ENCODE results near the gene NEU4. TPM values are rescaled to one million over a fixed set of nuclear protein-coding genes. Genes with fewer than 3 reads are reported as not detected.
"Not testable (repeated sequence)": the region's sequence is repeated elsewhere in the genome, so short reads cannot be mapped to it uniquely, and the experiment has no call there.

NEU4 gene
- polyA plus RNA-seq, 1 donor from 2014 or later, result not detected

DNA sequence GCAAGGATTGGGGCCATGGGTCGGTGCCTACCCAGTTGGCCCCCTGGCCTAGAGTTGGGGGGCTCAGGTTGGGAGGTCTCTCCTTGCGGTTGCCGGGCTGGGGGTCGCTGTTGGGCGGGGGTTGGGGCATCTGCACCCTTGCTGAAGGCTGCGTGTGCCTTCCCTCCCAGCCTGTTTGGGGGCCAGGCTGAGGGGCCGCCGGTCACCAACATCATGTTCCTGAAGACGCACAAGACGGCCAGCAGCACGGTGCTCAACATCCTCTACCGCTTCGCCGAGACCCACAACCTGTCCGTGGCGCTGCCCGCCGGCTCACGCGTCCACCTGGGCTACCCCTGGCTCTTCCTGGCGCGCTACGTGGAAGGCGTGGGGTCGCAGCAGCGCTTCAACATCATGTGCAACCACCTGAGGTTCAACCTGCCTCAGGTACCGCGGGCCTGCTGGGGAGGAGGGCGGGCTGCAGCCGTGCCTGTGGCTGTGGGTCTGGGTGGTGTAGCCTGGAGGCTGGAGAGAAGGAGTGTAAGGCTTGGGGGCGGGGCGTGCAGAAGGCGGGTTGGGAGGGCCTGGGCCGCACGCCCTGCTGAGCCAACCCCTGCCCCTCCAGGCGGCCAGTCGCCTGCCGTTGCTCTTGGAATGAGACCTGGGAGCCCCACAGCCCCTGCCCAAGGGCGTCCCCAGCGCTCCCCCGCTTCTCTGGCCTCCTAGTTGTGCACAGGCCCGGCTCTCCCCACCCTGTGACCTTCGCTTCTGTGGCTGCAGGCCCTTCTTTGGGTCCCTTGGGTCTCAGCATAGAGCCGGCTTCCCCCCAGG, 7.2 kb upstream of the NEU4 start:
- Mint-ChIP-seq H3K4me1 (peaks cover 0 to 5% (median 3%) of the 10 kb centered on the region in 3 donors), H3K27ac (no peak overlapping the region), H3K36me3 (no peaks in the 10 kb centered on the region), H3K27me3 (peaks cover 7% of the 10 kb centered on the region), H3K4me3 (peak overlapping the region in 1 of 4 donors; percentile 57), H3K9me3 (no peaks in the 10 kb centered on the region)

DNA sequence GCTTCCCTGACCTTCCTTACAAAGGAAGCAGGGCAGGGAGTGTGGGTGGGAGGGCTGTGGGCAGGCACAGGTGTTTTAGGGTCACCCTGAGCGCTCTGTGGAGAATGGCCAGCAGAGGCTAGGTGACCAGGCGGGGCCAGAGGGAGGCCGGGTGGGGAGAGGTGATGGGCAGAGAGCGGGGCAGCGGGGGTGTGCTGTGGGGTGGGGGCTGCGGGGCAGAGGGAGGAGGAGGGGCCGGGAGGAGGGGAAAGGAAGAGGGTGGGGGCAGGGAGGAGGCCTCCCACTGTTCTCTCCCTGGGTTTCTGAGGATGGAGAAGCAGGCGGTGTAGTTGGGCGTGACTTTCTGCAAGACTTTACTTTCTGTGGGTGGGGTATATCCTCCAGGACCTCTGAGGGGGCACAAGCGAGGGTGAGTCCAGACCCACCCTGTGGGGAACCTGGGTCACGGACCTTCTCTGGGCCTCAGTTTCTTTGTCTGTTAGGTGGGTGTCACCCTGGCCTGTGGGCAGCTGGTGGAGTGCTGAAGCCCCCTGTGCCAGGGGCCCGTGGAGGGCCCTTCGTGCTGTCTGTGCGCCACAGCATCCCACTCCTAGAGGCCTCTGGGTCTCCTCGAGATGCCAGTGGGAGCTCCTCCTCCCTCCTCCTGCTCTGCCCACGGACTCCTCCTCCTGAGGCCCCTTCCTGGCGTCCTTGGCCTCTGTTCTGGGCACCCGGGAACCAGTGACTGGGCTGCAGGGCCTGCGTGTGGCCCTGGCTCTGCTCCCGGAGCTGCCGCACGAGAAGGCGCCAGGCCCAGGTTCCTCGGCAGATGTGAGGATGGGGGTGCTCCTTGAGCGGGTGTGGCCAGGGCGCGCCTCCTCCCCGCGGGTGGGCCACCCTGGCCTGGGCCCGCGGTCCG, 6.3 kb upstream of the NEU4 start:
- peaks cover 0 to 5% (median 3%) of the 10 kb centered on the region in 3 donors for H3K4me1 Mint-ChIP-seq
- peaks cover 7% of the 10 kb centered on the region for H3K27me3 Mint-ChIP-seq
- H3K27ac Mint-ChIP-seq, result no peak overlapping the region
- H3K36me3 Mint-ChIP-seq, result no peaks in the 10 kb centered on the region
- H3K4me3 Mint-ChIP-seq, result peak overlapping the region in 1 of 4 donors; percentile 75
- H3K9me3 Mint-ChIP-seq, result no peaks in the 10 kb centered on the region

DNA sequence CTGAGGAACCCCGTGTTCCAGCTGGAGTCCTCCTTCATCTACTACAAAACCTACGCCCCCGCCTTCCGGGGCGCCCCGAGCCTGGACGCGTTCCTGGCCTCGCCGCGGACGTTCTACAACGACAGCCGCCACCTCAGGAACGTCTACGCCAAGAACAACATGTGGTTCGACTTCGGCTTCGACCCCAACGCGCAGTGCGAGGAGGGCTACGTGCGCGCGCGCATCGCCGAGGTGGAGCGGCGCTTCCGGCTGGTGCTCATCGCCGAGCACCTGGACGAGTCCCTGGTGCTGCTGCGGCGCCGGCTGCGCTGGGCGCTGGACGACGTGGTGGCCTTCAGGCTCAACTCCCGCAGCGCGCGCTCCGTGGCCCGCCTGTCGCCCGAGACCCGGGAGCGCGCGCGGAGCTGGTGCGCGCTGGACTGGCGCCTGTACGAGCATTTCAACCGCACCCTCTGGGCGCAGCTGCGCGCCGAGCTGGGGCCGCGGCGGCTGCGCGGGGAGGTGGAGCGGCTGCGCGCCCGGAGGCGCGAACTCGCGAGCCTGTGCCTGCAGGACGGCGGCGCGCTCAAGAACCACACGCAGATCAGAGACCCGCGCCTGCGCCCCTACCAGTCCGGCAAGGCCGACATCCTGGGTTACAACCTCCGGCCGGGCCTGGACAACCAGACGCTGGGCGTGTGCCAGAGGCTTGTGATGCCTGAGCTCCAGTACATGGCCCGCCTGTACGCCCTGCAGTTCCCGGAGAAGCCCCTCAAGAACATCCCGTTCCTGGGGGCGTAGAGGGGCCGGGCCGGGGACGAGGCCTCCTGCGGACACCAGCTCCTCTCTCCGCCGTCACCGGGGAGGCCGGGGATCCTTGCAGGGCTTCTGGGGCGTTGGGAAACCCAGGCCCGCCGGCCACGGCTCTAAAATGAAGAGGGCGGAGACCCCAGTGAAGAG, 5.3 kb upstream of the NEU4 start:
- H3K4me3 Mint-ChIP-seq, result peak overlapping the region in 3 of 4 donors; percentile 72 to 84 (median 84)
- no peaks in the 10 kb centered on the region for H3K36me3 Mint-ChIP-seq
- H3K9me3 Mint-ChIP-seq, result no peaks in the 10 kb centered on the region
- H3K27me3 Mint-ChIP-seq, result peaks cover 7% of the 10 kb centered on the region
- peak overlapping the region in 1 of 3 donors; percentile 74 for H3K27ac Mint-ChIP-seq
- peaks cover 3 to 7% (median 5%) of the 10 kb centered on the region in 3 donors for H3K4me1 Mint-ChIP-seq

DNA sequence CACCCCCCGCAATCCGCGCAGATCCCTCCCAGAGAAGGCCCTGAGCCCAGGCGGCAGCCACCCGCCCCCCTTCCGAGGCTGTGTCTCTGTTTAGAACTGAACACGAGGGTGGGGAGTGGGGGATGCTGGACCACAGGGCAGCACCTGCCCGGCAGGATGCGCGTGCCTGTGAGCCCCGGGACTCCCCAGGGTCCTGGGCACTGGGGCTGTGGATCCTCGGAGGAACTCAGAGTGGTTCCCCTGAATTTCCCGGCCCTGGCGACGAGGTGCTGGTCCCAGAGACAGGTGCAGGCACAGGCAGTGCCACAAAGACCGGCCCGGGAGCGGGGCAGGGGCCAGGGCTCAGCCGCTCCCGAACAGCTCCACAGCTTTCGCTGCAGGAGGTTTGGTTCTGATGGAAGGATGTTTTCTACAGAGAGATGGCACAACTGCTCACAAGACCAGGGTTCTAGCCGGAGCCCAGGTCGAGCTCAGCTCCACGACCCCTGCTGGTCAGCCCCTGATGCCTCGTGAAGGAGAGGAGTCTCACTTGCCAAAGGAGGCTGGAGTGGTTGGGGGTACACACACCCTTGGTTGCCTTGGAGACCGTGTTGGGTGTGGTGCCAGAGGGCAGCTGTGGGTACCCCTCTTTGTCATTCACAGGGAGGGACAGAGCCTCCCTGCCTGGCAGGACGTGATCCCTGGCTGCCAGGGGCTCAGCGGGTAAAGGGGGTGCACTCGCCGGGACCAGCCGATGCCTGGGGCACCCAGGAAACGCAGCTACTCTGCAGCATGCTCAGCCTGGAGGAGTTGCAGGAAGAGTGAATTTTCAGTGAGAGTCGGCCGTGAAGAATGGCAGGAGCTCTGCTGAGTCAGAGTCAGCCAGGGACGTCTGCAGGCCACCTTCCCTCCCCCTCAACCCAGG, 4.4 kb upstream of the NEU4 start:
- Mint-ChIP-seq H3K9me3 (no peaks in the 10 kb centered on the region), H3K4me3 (peak overlapping the region; percentile 55 to 84 (median 71)), H3K36me3 (no peaks in the 10 kb centered on the region), H3K27ac (peak overlapping the region in 1 of 3 donors; percentile 74), H3K27me3 (peaks cover 9% of the 10 kb centered on the region), H3K4me1 (peaks cover 3 to 7% (median 5%) of the 10 kb centered on the region in 3 donors)

DNA sequence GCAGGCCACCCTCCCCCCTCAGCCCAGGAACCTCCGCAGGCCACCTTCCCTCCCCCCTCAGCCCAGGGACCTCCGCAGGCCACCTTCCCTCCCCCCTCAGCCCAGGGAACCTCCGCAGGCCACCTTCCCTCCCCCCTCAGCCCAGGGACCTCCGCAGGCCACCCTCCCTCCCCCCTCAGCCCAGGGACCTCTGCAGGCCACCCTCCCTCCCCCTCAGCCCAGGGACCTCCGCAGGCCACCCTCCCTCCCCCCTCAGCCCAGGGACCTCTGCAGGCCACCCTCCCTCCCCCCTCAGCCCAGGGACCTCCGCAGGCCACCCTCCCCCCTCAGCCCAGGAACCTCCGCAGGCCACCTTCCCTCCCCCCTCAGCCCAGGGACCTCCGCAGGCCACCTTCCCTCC, 2.8 kb upstream of the NEU4 start:
- not testable (repeated sequence) for H3K9me3 Mint-ChIP-seq, H3K27me3 Mint-ChIP-seq, H3K36me3 Mint-ChIP-seq, H3K4me1 Mint-ChIP-seq, H3K4me3 Mint-ChIP-seq, H3K27ac Mint-ChIP-seq

DNA sequence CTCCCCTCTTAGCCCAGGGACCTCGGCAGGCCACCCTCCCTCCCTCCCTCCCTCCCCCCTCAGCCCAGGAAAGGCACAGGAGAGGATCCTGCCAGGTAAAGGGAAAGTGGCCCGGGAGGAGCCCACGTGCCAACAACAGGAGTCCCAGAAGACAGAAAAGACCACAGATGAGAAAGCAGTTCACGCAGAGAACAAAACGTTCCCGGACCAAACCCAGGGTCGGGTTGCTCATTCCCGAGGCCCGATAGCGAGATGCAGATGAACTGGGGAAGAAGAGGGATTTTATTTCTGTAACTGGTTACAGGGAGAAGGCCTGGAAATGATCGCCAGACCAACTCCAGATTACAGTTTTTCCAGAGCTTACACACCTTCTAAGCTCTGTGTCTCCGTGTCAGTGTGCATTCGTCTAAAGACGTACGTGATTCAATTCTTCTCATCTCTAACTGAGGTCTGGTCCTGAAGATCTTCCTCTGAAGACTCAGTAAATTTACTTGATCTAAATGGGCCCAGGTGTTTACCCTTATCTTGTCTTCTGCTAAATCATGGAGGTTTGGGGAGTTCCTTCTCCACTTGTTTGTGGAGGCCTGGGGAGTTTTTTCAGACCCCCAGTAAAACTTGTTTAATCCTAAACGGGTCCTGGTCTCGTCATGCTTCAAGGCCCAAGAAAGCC, 807 bp upstream of the NEU4 start:
- Mint-ChIP-seq H3K4me1 (peaks cover 3 to 7% (median 5%) of the 10 kb centered on the region in 3 donors), H3K36me3 (no peaks in the 10 kb centered on the region), H3K27ac (no peak overlapping the region), H3K4me3 (no peak overlapping the region), H3K27me3 (peaks cover 9% of the 10 kb centered on the region), H3K9me3 (no peaks in the 10 kb centered on the region)

DNA sequence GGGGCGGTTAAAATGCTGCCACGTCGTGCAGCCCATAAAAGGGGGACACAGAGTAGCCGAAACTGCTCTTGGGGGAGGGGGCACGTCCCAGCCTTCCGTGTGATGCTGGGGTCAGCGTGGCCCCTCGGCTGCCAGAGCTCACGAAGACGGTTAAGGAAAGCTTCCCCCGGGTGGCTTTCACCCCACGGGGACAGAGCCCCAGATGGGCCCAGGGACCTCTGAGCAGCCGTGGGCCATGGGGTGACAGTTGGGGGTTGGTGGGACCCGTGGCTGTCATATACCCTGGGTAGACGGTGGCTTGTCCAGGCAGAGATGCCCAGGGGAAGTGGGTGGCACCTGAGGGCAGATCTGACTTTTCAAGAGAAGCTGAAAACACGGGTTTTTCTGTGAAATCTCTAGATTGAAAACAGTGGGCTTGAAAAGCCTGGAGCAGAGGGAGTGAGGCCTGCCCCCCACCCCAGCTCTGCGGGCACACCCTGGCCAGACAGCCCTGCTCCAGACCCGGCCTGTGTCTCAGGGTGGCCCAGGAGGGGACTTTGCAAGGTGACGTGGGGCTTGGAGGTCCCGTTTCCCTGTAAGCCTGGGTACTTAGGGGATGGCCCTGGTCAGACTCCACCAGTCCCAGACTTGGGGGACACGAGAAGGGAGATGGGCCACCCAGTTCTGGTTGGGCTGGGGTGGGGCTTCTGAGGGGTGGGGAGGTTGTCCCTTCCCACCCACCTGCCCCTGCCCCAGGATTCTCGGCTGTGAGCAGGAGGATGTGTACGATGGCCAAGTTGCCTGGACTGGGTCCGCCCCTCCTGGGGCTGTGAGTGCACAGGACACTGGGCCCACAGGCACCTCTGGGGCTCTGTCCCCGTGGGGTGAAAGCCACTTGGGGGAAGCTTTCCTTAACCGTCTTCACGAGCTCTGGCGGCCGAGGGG, 652 bp downstream of the NEU4 start:
- H3K4me3 Mint-ChIP-seq, result peak overlapping the region in 1 of 4 donors; percentile 58
- no peaks in the 10 kb centered on the region for H3K9me3 Mint-ChIP-seq
- H3K36me3 Mint-ChIP-seq, result no peaks in the 10 kb centered on the region
- H3K27ac Mint-ChIP-seq, result peak overlapping the region; percentile 31 to 53 (median 35)
- H3K27me3 Mint-ChIP-seq, result peaks cover 7% of the 10 kb centered on the region
- peaks cover 4 to 5% (median 5%) of the 10 kb centered on the region in 3 donors for H3K4me1 Mint-ChIP-seq

DNA sequence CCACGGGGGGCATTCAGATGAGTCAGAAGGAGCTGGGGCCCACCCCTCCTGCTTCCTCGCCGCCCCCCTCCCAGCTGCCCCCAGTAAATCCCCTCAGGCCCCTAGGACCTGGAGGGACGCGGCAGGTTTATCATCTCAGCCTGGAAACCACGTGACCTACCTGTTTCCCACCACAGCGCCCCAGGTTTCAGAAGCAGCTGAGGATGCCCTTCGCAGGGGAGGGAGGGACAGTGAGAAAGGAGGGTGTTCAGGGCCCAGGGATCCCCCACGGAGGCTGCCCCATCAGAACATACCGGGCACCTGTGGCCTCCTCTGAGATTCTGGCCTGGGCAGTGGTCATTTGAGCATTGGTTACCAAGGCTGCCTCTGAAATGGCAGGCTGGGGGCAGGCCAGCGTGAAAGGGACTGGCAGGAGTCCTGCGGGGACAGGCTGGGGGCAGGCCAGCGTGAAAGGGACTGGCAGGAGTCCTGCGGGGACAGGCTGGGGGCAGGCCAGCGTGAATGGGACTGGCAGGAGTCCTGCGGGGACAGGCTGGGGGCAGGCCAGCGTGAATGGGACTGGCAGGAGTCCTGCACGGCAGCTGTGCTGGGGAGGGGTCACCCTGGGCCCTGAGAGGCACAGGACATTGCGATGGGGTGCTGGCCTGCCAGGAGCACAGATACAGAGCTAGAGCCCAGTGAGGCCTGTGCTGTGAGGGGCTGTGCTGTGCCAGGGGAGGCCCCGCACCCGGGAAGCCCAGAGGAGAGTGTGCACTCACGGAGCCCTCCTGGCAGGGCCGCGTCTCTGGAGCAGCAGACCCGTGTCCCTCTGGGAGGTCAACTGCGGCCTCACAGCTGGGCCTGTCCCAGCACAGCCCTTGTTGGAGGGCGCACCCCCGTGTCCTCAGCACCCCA, 1.6 kb downstream of the NEU4 start:
- H3K27ac Mint-ChIP-seq, result no peak overlapping the region
- peaks cover 7% of the 10 kb centered on the region for H3K27me3 Mint-ChIP-seq

DNA sequence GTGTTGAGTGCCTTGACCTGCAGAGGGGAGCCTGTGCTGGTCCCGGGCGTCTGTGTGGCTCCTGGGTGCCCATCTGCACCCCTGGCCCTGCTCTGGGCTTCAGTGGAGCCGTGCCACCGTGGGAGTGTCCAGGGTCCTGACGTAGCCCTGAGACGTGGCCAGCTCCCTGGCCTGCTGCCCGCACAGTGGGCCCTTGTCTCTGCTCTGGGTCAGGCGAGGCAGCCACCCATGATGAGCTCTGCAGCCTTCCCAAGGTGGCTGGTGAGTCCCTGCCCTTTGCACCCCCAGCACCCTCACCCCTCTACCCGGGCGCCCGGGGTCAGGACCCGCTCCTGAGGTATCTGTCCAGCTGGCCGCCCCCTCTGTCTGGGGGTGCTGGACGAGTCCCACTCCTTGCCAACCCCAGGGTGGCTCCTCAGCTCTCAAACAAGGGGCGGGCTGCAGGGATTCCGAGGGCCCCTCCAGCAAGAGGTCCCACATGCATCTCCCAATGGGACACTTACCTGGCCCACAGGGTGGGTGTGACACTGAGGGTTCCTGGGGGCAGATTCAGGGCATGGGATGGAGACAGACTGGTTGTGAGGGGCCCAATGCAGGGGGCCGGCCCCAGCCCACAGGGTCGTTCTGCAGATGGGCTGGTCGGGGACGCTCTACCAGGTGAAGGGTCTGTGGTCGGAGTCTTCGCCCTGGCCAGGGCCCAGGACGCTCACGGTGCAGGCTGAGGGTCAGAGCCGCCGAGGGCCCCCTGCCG, 2.4 kb downstream of the NEU4 start:
- Mint-ChIP-seq H3K36me3 (no peaks in the 10 kb centered on the region), H3K4me1 (peaks cover 2 to 5% (median 3%) of the 10 kb centered on the region in 3 donors), H3K27me3 (peaks cover 7% of the 10 kb centered on the region), H3K9me3 (no peaks in the 10 kb centered on the region), H3K27ac (no peak overlapping the region), H3K4me3 (no peak overlapping the region)

More for the DNA sequence above, 1.6 kb downstream of the NEU4 start:
- no peaks in the 10 kb centered on the region for H3K9me3 Mint-ChIP-seq
- peaks cover 2 to 5% (median 3%) of the 10 kb centered on the region in 3 donors for H3K4me1 Mint-ChIP-seq
- H3K4me3 Mint-ChIP-seq, result no peak overlapping the region
- no peaks in the 10 kb centered on the region for H3K36me3 Mint-ChIP-seq

DNA sequence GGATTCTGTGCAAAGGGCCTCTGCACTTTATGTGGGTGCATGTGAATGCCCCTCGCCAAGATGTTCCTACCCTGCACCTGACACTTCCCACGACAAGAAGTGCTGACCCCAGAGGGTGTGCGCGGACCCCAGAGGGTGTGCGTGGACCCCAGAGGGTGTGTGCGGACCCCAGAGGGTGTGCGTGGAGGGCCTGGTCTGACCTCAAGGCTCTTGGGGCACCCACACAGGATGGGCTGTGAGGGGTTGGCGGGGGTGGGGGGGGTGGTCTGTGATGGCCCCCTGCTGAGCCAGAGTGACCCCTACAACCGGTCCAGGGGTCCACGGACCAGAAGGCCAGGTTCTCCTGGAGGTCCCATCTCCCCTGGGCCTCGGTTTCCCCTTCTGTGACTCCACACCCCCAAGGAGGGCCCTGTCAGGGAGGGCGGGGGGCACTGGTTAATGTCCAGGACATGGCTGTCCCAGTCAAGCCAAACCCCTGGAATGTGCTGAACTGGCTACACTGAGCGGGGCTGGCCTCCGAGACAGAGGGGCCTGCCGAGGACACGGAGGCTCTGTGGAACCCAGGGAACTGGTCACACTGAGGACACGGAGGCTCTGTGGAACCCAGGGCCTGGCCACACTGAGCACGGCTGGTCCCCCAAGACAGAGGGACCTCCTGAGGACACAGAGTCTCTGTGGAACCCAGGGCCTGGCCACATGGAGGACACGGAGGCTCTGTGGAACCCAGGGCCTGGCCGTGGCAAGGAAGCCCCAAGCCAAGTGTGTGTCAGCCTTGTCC, 3.1 kb downstream of the NEU4 start:
- Mint-ChIP-seq H3K36me3 (no peaks in the 10 kb centered on the region), H3K27ac (no peak overlapping the region), H3K9me3 (no peaks in the 10 kb centered on the region), H3K4me1 (peaks cover 2 to 5% (median 3%) of the 10 kb centered on the region in 3 donors), H3K27me3 (peaks cover 7% of the 10 kb centered on the region), H3K4me3 (no peak overlapping the region)

Data from IgD-negative memory B cell (primary cell).